22Rv1 (cell line): Measurements from ENCODE around the gene CAMK1D.

Source experiments
- ZFX ChIP-seq: fragments of 450-650 bp; IDR thresholded peaks from 2 replicates; pipeline ENCODE4 v1.6.1; 2017; ENCODE audit warnings: antibody characterized with exemption, borderline replicate concordance
- TF ChIP-seq, protein P1 (sequence below): fragments of 450-650 bp; IDR thresholded peaks from 2 replicates; pipeline ENCODE4 v1.5.1; 2017; ENCODE audit warnings: mild to moderate bottlenecking

DNA sequence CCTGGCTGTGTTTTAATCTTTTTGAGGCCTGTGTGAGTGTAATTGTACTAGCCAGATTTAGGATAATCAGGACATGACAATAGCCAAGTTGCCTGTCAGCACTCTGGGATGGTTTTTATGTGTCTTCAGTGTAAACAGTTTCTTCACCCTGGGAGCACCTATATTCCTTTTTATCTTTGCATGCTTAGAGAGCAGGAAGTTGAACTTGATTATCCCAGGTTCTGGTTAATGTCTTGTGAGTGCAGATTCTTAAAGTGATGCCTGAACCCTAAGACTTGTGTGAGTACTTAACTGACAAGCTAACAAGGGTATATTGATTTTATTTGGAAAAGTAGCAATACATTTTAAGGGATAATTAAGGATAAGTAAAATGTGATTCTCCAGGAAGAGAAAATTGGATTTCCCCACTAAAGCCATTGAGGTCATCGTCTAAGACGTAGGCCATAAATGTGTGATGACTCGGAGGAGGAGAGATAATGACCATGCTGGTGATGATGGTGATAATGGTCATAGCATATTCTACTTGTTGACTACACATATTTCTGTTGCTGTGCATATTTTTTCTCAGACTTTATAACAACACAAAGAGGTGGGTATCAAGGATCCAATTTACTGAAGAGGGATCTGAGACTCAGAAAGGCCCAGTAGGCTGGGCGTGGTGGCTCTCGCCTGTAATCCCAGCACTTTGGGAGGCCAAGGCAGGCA, 234.7 kb downstream of the CAMK1D start:
- TF ChIP-seq, protein P1, sequence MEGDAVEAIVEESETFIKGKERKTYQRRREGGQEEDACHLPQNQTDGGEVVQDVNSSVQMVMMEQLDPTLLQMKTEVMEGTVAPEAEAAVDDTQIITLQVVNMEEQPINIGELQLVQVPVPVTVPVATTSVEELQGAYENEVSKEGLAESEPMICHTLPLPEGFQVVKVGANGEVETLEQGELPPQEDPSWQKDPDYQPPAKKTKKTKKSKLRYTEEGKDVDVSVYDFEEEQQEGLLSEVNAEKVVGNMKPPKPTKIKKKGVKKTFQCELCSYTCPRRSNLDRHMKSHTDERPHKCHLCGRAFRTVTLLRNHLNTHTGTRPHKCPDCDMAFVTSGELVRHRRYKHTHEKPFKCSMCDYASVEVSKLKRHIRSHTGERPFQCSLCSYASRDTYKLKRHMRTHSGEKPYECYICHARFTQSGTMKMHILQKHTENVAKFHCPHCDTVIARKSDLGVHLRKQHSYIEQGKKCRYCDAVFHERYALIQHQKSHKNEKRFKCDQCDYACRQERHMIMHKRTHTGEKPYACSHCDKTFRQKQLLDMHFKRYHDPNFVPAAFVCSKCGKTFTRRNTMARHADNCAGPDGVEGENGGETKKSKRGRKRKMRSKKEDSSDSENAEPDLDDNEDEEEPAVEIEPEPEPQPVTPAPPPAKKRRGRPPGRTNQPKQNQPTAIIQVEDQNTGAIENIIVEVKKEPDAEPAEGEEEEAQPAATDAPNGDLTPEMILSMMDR, result no peak
- no peak for TF ChIP-seq ZFX
